HepG2 (cell line): Measurements from ENCODE around the gene TRPM6. TPM values are rescaled to one million over a fixed set of nuclear protein-coding genes. Genes with fewer than 3 reads are reported as not detected.

Experiments used
- ATAC-seq: fragments of 200-7000 bp; cut with Tn5 transposase; 3 replicates; pipeline ENCODE4 v1.9.1; 2020; ENCODE audit warnings: mild to moderate bottlenecking, moderate library complexity
- BruUV-seq: library from RNA; stranded (reverse); fragments of 400-500 nt; replicated peaks from 2 replicates; lab custom pipeline; 2021; lab: Mats Ljungman, UMichigan
- CTCF ChIA-PET: fragments of 300-600 bp; formaldehyde crosslinking; extraction: SDS; loops from one replicate; lab custom pipeline; 2021; ENCODE audit warnings: low total read pairs, inconsistent platforms, low intra/inter-chr PET ratio; lab: Yijun Ruan, JAX
- POLR2A ChIA-PET: fragments of 350-600 bp; sonication (Branson Sonifier 250); formaldehyde crosslinking; loops from one replicate; lab custom pipeline; 2020; ENCODE audit warnings: antibody characterized with exemption, inconsistent platforms; lab: Yijun Ruan, JAX
- DNase-seq: peaks from one replicate; pipeline ENCODE4 v3.0.0-alpha.2; 2015; ENCODE audit warnings: low spot score
- FAIRE-seq: peaks from 3 replicates; lab custom pipeline; 2011; peaks lifted over from hg19 to GRCh38; lab: Jason Lieb, UNC
- H2AFZ ChIP-seq: one replicate; pipeline ENCODE4 v1.6.1; 2011; ENCODE audit warnings: low read length, inconsistent platforms
- H3K27ac ChIP-seq: fragments of 300-600 bp; 3 replicates; pipeline ENCODE4 v1.8.0; 2011; ENCODE audit warnings: mixed run types, mild to moderate bottlenecking, mixed read lengths, low read length, inconsistent platforms; ENCODE audit not compliant: insufficient read depth; ENCODE audit errors: extremely low read length
- H3K27me3 ChIP-seq, 2 experiments: fragments of 200-600 bp in 1 of 2; 2 replicates in 1 of 2; 3 replicates in 1 of 2; pipeline versions ENCODE4 v1.6.0 to v1.8.0; 2011; ENCODE audit warnings: low read length in 2 of 2, mild to moderate bottlenecking in 2 of 2, moderate library complexity in 2 of 2, inconsistent platforms in 1 of 2; ENCODE audit not compliant: insufficient read depth in 2 of 2, control insufficient read depth in 1 of 2
- H3K36me3 ChIP-seq, 2 experiments: fragments of 200-600 bp in 1 of 2; replicated peaks in 1 of 2; 2 replicates in 1 of 2; 3 replicates in 1 of 2; pipeline versions ENCODE4 v1.5.1 to v1.8.0; 2011; ENCODE audit warnings: low read length in 2 of 2, inconsistent platforms in 1 of 2; ENCODE audit not compliant: insufficient read depth in 2 of 2, control insufficient read depth in 1 of 2
- H3K4me1 ChIP-seq: 2 replicates; pipeline ENCODE4 v1.5.1; 2012; ENCODE audit warnings: low read length, inconsistent platforms; ENCODE audit not compliant: insufficient read depth
- H3K4me2 ChIP-seq: 2 replicates; pipeline ENCODE4 v1.6.0; 2011; ENCODE audit warnings: low read depth, low read length, inconsistent platforms
- H3K4me3 ChIP-seq, 3 experiments: fragments of 200-600 bp in 1 of 3; sonication (generic), shearing (Covaris generic) in 1 of 3; replicated peaks in 1 of 3; 2 replicates each; pipeline ENCODE4 v1.5.1; 2011 to 2016; ENCODE audit warnings: low read length in 3 of 3, inconsistent platforms in 2 of 3, low read depth in 2 of 3, mild to moderate bottlenecking in 2 of 3, control low read depth in 1 of 3, mixed read lengths in 1 of 3; ENCODE audit not compliant: insufficient read depth in 1 of 3
- H3K79me2 ChIP-seq: one replicate; pipeline ENCODE4 v1.6.1; 2011; ENCODE audit warnings: low read length, inconsistent platforms; ENCODE audit not compliant: insufficient read depth
- H3K9ac ChIP-seq: 2 replicates; pipeline ENCODE4 v1.6.0; 2011; ENCODE audit warnings: mild to moderate bottlenecking, low read depth, low read length, inconsistent platforms; ENCODE audit not compliant: insufficient read depth
- H3K9me3 ChIP-seq: 2 replicates; pipeline ENCODE4 v1.5.1; 2012; ENCODE audit warnings: mild to moderate bottlenecking, low read length
- H4K20me1 ChIP-seq: 2 replicates; pipeline ENCODE4 v1.6.0; 2011; ENCODE audit warnings: inconsistent platforms, mild to moderate bottlenecking, low read length, moderate library complexity; ENCODE audit not compliant: insufficient read depth
- DR1 ChIP-seq: sonication (generic); formaldehyde crosslinking; IDR thresholded peaks from 2 replicates; pipeline ENCODE4 v1.8.0; 2021; ENCODE audit warnings: mild to moderate bottlenecking, missing genetic modification reagents, inconsistent platforms
- MED13 ChIP-seq: sonication (generic); formaldehyde crosslinking; IDR thresholded peaks from 2 replicates; pipeline ENCODE4 v1.5.0; 2020; ENCODE audit warnings: missing genetic modification reagents
- NAIF1 ChIP-seq: sonication (generic); formaldehyde crosslinking; IDR thresholded peaks from 2 replicates; pipeline ENCODE4 v1.5.0; 2020; ENCODE audit warnings: mild to moderate bottlenecking, missing genetic modification reagents, borderline replicate concordance
- NFKBIZ ChIP-seq: IDR thresholded peaks from 2 replicates; pipeline ENCODE4 v1.6.1; 2018; ENCODE audit warnings: missing genetic modification reagents, missing compliant biosample characterization
- PAWR ChIP-seq: sonication (generic); formaldehyde crosslinking; IDR thresholded peaks from 2 replicates; pipeline ENCODE4 v1.4.0; 2020; ENCODE audit warnings: missing genetic modification reagents, mild to moderate bottlenecking, borderline replicate concordance
- SOX6 ChIP-seq, 2 experiments: fragments of 450-650 bp in 1 of 2; sonication (generic) in 1 of 2; formaldehyde crosslinking in 1 of 2; IDR thresholded peaks; 2 replicates each; pipeline versions ENCODE4 v1.4.0 to v1.6.1; 2017 to 2020; ENCODE audit warnings: antibody characterized with exemption in 1 of 2, mild to moderate bottlenecking in 1 of 2, missing genetic modification reagents in 1 of 2
- ZBTB1 ChIP-seq: sonication (generic); formaldehyde crosslinking; IDR thresholded peaks from 2 replicates; pipeline ENCODE4 v1.4.0; 2020; ENCODE audit warnings: missing genetic modification reagents, borderline replicate concordance
- ZFYVE20 ChIP-seq: sonication (generic); formaldehyde crosslinking; IDR thresholded peaks from 2 replicates; pipeline ENCODE4 v1.8.0; 2023; ENCODE audit warnings: low read depth, mild to moderate bottlenecking, moderate library complexity, missing genetic modification reagents, borderline replicate concordance
- ZNF230 ChIP-seq: sonication (generic); formaldehyde crosslinking; IDR thresholded peaks from 2 replicates; pipeline ENCODE4 v1.4.0; 2020; ENCODE audit warnings: mild to moderate bottlenecking, missing genetic modification reagents
- ZNF34 ChIP-seq: sonication (generic); formaldehyde crosslinking; IDR thresholded peaks from 2 replicates; pipeline ENCODE4 v1.4.0; 2020; ENCODE audit warnings: mild to moderate bottlenecking, missing genetic modification reagents, borderline replicate concordance
- ZNF446 ChIP-seq: sonication (generic); formaldehyde crosslinking; IDR thresholded peaks from 2 replicates; pipeline ENCODE4 v1.5.0; 2020; ENCODE audit warnings: mild to moderate bottlenecking, missing genetic modification reagents
- ZNF644 ChIP-seq: IDR thresholded peaks from 2 replicates; pipeline ENCODE4 v1.6.1; 2016; ENCODE audit warnings: low read depth
- WGBS: methylation state at CpG from one replicate; pipeline ENCODE4 v1.1.6; 2017; ENCODE audit warnings: low lambda C conversion rate; 5-methylcytosine and 5-hydroxymethylcytosine counted together
- in situ Hi-C: cut with HindIII; loops from 2 replicates; pipeline ENCODE4 v1.10.0; 2017; ENCODE audit warnings: low pct_unique_long_range_greater_than_20kb; ENCODE audit not compliant: extremely low pct_ligation_motif_present
- intact Hi-C: fragments of 100-400 bp; cut with micrococcal nuclease; formaldehyde crosslinking; loops from one replicate; pipeline ENCODE4 v1.10.0; 2022; ENCODE audit not compliant: unreplicated experiment
- polyA plus RNA-seq, 8 experiments: library from polyadenylated mRNA; depleted of rRNA in 3 of 8; stranded (reverse) in 7 of 8; unstranded in 1 of 8; fragments of >200 nt; fragmentation: Illumina TruSeq in 4 of 8; extraction: Trizol in 4 of 8; gene quantifications; 2 replicates each; pipeline versions ENCODE4 v1.2.1 to v1.2.3, GENCODE V29; 2011 to 2016; ENCODE audit warnings: low read depth in 4 of 8, missing spikeins in 1 of 8, mixed read lengths in 1 of 8; ENCODE audit not compliant: insufficient read depth in 1 of 8
- total RNA-seq, 5 experiments: library from RNA; depleted of rRNA; stranded (reverse); fragments of >200 nt; fragmentation: Illumina TruSeq; extraction: Trizol; gene quantifications; 2 replicates each; pipeline ENCODE4 v1.2.3, GENCODE V29; 2016; ENCODE audit warnings: low read depth in 1 of 5
- TF ChIP-seq, protein P1 (sequence below): sonication (generic); formaldehyde crosslinking; IDR thresholded peaks from 2 replicates; pipeline ENCODE4 v1.8.0; 2022; ENCODE audit warnings: mild to moderate bottlenecking, missing genetic modification reagents, moderate library complexity

The TRPM6 gene
- total and polyA plus RNA-seq, 2 of the 13 experiments (the other 11 are each of a cell fraction or from before 2014, with no cell fraction given): 0.01 to 0.09 TPM

DNA sequence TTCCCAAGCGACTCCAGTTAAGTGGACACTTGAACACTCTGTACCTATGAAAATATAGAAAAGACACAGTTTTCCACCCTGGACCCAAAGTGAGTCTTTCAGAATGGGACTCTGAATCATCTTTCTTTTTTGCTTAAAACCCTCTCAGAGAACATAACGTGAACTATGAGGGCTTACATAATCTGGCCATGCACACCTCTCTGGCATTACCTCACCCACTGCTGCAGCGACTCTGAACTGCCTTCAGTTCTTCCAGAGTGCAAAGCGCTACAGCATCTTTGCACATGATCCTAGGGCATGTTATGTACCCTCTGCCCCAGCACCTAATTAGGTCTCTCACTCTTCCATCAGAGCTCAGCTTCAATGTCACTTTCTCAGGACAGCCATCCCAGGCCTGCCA lies 204.4 kb downstream of the TRPM6 start:
- Histone ChIP-seq H3K4me1 (no peaks in the 10 kb centered on the region), H4K20me1 (no peaks in the 10 kb centered on the region), H3K79me2 (no peaks in the 10 kb centered on the region), H3K36me3 (no peaks in the 10 kb centered on the region), H3K27me3 (no peaks in the 10 kb centered on the region), H3K27ac (no peak overlapping the region), H3K9me3 (no peaks in the 10 kb centered on the region), H3K4me2 (no peak overlapping the region), H3K4me3 (no peak overlapping the region), H2AFZ (no peak overlapping the region), H3K9ac (no peak overlapping the region)
- BruUV-seq: no TSS peak
- DNase-seq (no peak), FAIRE-seq (no peak), ATAC-seq (no peak)
- POLR2A ChIA-PET: no interaction called here
- TF ChIP-seq SOX6 (IDR thresholded peaks at IDR 0.05): no peak
- TF ChIP-seq SOX6 (CRISPR knock-in tag; IDR thresholded peaks at IDR 0.05): no peak
- TF ChIP-seq, protein P1, sequence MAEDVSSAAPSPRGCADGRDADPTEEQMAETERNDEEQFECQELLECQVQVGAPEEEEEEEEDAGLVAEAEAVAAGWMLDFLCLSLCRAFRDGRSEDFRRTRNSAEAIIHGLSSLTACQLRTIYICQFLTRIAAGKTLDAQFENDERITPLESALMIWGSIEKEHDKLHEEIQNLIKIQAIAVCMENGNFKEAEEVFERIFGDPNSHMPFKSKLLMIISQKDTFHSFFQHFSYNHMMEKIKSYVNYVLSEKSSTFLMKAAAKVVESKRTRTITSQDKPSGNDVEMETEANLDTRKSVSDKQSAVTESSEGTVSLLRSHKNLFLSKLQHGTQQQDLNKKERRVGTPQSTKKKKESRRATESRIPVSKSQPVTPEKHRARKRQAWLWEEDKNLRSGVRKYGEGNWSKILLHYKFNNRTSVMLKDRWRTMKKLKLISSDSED (CRISPR knock-in tag): no peak
- no peak for TF ChIP-seq PAWR (CRISPR knock-in tag)
- TF ChIP-seq ZNF446 (CRISPR knock-in tag): no peak
- TF ChIP-seq ZFYVE20: no peak
- no peak for TF ChIP-seq ZNF644 (CRISPR knock-in tag)
- TF ChIP-seq NAIF1 (CRISPR knock-in tag): no peak
- no peak for TF ChIP-seq NFKBIZ (CRISPR knock-in tag)
- TF ChIP-seq ZNF230 (CRISPR knock-in tag): no peak
- no peak for TF ChIP-seq DR1 (CRISPR knock-in tag)
- no peak for TF ChIP-seq ZNF34 (CRISPR knock-in tag)
- TF ChIP-seq MED13: no peak
- no peak for TF ChIP-seq ZBTB1 (CRISPR knock-in tag)
- CTCF ChIA-PET: no interaction called here
- intact Hi-C loops: no loop called here
- WGBS: 4% methylated on average over 4 of the region's 4 CpGs
- in situ Hi-C loops: no loop called here
